Epithelial cell of proximal tubule (primary cell): ENCODE measurements around the gene INVS. TPM values are rescaled to one million over a fixed set of nuclear protein-coding genes. Genes with fewer than 3 reads are reported as not detected.

Source experiments
- DNase-seq: peaks from one replicate; pipeline ENCODE4 v3.0.0-alpha.2; 2011; ENCODE audit warnings: low read depth
- H3K4me3 ChIP-seq: 2 replicates; pipeline ENCODE4 v1.5.1; 2011; ENCODE audit warnings: low read depth, mild to moderate bottlenecking, low read length
- total RNA-seq: library from RNA; depleted of rRNA; stranded (reverse); fragments of >200 nt; gene quantifications from 2 replicates; pipeline ENCODE4 v1.2.3, GENCODE V29; 2015
- TF ChIP-seq, protein P1 (sequence below): conservative IDR thresholded peaks from 2 replicates; pipeline ENCODE4 v1.5.1; 2012; ENCODE audit warnings: low read depth, mild to moderate bottlenecking, low read length

The INVS gene, protein sequence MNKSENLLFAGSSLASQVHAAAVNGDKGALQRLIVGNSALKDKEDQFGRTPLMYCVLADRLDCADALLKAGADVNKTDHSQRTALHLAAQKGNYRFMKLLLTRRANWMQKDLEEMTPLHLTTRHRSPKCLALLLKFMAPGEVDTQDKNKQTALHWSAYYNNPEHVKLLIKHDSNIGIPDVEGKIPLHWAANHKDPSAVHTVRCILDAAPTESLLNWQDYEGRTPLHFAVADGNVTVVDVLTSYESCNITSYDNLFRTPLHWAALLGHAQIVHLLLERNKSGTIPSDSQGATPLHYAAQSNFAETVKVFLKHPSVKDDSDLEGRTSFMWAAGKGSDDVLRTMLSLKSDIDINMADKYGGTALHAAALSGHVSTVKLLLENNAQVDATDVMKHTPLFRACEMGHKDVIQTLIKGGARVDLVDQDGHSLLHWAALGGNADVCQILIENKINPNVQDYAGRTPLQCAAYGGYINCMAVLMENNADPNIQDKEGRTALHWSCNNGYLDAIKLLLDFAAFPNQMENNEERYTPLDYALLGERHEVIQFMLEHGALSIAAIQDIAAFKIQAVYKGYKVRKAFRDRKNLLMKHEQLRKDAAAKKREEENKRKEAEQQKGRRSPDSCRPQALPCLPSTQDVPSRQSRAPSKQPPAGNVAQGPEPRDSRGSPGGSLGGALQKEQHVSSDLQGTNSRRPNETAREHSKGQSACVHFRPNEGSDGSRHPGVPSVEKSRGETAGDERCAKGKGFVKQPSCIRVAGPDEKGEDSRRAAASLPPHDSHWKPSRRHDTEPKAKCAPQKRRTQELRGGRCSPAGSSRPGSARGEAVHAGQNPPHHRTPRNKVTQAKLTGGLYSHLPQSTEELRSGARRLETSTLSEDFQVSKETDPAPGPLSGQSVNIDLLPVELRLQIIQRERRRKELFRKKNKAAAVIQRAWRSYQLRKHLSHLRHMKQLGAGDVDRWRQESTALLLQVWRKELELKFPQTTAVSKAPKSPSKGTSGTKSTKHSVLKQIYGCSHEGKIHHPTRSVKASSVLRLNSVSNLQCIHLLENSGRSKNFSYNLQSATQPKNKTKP
- 9.1 and 12.7 TPM in 2 replicates for total RNA-seq

GRCh38 chr9:100098887-100099721 is at the start of gene INVS, which contains the start of gene ERP44:
TSS of gene INVS (plus strand) at chr9:100099243. CDS start at chr9:100104522, 5,279 bp downstream.
TSS of gene ERP44 (minus strand) at chr9:100099000. CDS start at chr9:100098840, 160 bp downstream.
- DNase-seq = peak; percentile 91
- TF ChIP-seq, protein P1, sequence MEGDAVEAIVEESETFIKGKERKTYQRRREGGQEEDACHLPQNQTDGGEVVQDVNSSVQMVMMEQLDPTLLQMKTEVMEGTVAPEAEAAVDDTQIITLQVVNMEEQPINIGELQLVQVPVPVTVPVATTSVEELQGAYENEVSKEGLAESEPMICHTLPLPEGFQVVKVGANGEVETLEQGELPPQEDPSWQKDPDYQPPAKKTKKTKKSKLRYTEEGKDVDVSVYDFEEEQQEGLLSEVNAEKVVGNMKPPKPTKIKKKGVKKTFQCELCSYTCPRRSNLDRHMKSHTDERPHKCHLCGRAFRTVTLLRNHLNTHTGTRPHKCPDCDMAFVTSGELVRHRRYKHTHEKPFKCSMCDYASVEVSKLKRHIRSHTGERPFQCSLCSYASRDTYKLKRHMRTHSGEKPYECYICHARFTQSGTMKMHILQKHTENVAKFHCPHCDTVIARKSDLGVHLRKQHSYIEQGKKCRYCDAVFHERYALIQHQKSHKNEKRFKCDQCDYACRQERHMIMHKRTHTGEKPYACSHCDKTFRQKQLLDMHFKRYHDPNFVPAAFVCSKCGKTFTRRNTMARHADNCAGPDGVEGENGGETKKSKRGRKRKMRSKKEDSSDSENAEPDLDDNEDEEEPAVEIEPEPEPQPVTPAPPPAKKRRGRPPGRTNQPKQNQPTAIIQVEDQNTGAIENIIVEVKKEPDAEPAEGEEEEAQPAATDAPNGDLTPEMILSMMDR = no peak

DNA sequence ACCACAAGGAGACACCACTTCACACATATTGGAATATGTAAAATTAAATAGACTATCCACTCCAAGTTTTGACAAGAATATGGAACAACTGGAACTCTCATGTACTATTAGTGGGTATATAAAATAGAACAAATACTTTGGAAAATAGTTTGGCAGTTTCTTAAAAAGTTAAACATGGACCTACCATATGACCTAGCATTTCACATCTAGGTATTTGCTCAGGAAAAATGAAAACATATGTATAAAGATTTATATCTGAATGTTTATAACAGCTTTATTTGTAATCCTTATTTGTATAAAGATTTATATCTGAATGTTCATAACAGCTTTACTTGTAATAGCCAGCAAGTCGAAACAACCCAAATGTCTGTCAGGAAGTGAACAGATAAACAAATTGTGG is 49.5 kb upstream of the INVS start:
- DNase-seq = no peak
- TF ChIP-seq, protein P1 = no peak
- H3K4me3 ChIP-seq = no peak overlapping the region

More at GRCh38 chr9:100098887-100099721, at the start of gene INVS, which contains the start of gene ERP44:
- H3K4me3 ChIP-seq = peak within 1 kb of the TSS; percentile 96

- no peak overlapping the region for H3K4me3 ChIP-seq
- DNase-seq = no peak
- TF ChIP-seq, protein P1 = no peak
These were observed 46.7 kb upstream of the INVS start for GRCh38 chr9:100052375-100052774.

DNA sequence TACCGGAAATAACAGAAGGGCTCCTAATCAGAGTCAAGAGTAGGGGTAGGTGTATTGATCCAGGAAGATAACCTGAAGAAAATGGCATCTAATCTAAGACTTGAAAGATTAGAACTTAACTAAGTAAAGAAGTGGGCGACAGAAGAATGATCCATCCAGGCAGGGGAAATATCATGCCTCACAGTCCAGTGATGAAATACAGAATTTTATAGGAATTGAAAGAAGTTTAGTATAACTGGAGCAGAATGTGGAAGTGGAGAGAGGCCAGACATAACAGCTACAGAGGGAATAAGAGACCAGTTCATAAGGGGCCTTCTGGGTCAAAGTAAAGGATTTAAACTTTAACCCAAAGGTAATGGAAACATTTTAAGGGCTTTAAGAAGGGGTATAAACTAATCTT is 42.5 kb upstream of the INVS start:
- no peak overlapping the region for H3K4me3 ChIP-seq
- DNase-seq = no peak
- TF ChIP-seq, protein P1 = no peak

GRCh38 chr9:100057624-100058023 is 41.4 kb upstream of the INVS start:
- H3K4me3 ChIP-seq = no peak overlapping the region
- no peak for DNase-seq
- TF ChIP-seq, protein P1 = no peak
